ENCODE data around the gene GPR83.
"Not testable (repeated sequence)": the region's sequence is repeated elsewhere in the genome, so short reads cannot be mapped to it uniquely, and the experiment has no call there.

The GPR83 gene

GRCh38 chr11:94370576-94370975 lies 30.6 kb downstream of the GPR83 start:
- not testable (repeated sequence) for DNase-seq (ENCODE audit: low read depth, low spot score)

DNA sequence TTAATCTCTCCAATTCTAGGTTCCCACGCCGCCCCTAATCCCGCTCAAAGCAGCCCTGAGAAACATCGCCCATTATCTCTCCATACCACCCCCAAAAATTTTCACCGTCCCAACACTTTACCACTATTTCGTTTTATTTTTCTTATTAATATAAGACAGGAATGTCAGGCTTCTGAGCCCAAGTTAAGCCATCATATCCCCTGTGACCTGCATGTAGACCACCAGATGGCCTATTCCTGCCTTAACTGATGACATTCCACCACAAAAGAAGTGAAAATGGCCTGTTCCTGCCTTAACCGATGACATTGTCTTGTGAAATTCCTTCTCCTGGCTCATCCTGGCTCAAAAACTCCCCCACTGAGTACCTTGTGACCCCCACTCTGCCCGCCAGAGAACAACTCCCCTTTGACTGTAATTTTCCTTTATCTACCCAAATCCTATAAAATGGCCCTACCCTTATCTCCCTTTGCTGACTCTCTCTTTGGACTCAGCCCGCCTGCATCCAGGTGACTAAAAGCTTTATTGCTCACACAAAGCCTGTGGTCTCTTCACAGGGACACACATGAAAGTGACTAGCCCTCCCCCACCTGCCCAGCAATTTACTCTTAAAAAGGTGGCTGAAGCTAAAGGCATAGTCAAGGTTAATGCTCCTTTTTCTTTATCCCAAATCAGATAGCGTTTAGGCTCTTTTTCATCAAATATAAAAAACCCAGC lies 50.2 kb downstream of the GPR83 start:
- DNase-seq (ENCODE audit: low read depth, low spot score), result not testable (repeated sequence)

GRCh38 chr11:94346311-94346710 lies 54.9 kb downstream of the GPR83 start:
- DNase-seq (ENCODE audit: low read depth, low spot score), result not testable (repeated sequence)

DNA sequence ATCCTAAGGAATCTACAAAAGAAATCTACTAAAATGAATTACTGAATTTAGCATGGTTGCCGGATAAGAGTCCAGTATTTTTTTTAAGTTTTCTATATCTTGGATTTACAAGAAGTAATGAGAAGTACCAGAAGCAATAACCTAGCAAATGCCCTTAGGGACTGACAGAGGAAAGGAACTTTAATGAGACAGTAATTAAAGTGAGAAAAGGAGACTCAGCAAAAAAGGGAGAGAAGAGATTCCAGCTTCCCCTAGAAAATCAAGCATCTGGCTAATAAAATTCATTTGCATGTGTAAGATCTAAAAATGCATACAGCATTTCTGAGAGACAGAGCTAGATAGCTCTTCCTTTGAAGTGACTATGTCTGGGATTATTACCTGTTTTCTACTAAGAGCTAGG lies 57.7 kb downstream of the GPR83 start:
- DNase-seq (ENCODE audit: low read depth, low spot score), result no peak

DNA sequence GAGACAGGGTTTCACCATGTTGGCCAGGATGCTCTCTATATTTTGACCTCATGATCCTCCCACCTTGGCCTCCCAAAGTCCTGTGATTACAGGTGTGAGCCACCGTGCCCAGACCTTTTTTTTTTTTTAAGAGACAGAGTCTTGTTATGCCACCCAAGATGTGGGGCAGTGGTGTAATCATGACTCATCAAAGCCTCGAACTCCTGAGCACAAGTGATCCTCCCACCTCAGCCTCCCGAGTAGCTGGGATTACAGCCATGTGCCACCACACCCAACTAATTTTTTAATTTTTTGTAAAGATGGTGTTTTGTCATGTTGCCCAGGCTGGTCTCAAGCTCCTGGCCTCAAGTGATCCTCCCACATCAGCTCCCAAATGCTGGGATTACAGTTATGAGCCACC lies 59.0 kb downstream of the GPR83 start:
- DNase-seq (ENCODE audit: low read depth, low spot score), result no peak

DNA sequence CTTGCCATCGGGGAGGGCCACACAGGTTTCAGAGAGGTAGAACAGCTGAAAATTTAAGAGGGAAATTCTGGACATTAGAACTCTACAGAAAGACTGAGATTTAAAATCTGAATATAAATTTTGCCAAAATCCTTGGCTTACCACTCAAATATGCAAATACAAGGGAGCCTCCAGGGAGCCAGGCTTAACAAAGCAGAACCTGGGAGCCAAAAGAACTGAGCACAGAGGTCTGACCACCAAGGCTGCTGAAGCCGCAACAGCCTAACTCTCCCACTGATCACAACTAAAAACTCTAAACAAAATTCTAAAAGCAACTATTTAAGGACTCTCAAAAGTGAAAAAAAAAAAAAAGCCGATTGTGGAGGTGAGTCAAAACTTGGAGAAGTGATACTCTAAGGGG lies 62.6 kb downstream of the GPR83 start:
- no peak for DNase-seq (ENCODE audit: low read depth, low spot score)

GRCh38 chr11:94336033-94336432 lies 65.2 kb downstream of the GPR83 start:
- DNase-seq (ENCODE audit: low read depth, low spot score), result no peak

- no peak for DNase-seq (ENCODE audit: low read depth, low spot score)
Measured at GRCh38 chr11:94332814-94333213, 68.4 kb downstream of the GPR83 start.

GRCh38 chr11:94330789-94331188 lies 70.4 kb downstream of the GPR83 start:
- no peak for DNase-seq (ENCODE audit: low read depth, low spot score)

GRCh38 chr11:94329501-94329900 lies 71.7 kb downstream of the GPR83 start:
- no peak for DNase-seq (ENCODE audit: low read depth, low spot score)

GRCh38 chr11:94328587-94329080 lies 72.6 kb downstream of the GPR83 start:
- DNase-seq (ENCODE audit: low read depth, low spot score), result no peak

All from ELF-1 (cell line).